Effector CD4-positive, alpha-beta T cell (primary cell): ENCODE data around the gene IQSEC2.
A peak's percentile ranks its signal among the peaks of the same experiment; 100 is the strongest.

Experiments used
- DNase-seq: peaks from one replicate; pipeline ENCODE4 v3.0.0-alpha.2; 2020

IQSEC2 gene

DNA sequence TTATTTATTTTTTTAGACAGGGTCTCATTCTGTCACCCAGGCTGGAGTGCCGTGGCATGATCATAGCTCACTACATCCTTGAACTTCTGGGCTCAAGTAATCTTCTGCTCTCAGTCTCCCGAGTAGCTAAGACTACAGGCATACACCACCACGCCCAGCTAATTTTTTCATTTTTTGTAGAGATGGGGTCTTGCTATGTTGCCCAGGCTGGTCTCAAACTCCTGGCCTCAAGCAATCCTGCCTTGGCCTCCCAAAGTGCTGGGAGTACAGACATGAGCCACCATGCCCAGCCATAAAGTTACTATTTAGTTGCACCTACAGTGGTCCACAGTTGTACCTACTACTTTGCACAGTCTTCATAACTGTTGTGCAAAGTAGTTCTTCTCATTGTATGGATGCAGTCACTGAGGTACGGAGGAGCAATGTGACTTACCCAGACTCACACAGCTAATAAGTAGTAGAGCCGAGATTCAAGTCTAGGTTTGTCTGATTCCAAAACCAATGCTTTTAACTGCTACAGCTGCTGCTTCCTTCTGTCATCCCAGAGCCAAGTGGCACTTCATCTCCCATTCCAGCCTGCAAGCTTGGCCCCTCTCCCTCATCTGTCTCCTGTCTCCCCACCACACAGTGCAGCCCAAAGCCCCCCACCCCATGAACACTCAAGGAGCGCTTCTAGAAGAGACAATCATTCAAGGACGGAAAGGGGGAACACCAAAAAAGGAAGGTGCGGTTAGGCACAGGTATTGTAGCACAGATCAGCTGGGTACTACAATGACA, 24.0 kb upstream of the IQSEC2 start:
- no peak for DNase-seq

DNA sequence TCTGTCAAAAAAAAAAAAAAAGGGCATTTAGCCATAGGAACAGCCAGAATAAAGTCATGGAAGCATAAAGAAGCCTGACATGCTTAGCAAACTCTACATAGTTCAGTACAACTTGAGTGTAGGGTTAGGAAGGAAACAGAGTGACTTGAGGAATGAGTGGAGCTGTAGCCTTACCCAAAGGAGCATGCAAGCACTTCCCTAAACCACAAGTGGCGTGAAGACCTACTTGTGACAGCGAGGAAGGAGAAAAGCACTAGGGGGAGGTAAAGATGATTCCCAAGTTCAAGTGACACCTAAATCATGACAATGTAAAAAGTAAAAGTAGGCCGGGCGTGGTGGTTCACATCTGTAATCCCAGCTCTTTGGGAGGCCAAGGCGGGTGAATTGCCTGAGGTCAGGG, 21.8 kb upstream of the IQSEC2 start:
- DNase-seq, result no peak

DNA sequence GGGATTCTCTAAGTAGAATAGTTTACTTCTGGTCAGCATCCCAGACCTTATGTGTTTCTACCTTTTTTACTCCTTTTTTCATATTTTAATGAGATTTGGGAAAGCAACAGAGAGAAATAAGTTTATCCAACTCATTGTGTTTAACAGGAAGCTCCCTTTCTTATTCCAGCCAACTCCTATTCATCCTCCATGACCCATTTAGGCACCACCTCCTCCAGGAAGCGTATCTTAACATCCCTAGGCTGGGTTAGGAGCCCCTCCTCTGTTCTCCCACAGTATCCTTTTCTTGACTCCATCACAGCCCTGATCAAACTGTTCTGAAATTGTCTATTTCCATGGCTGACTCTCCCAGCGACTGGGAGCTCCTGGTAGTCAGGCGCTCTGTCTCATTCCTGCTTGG, 18.8 kb upstream of the IQSEC2 start:
- no peak for DNase-seq

DNA sequence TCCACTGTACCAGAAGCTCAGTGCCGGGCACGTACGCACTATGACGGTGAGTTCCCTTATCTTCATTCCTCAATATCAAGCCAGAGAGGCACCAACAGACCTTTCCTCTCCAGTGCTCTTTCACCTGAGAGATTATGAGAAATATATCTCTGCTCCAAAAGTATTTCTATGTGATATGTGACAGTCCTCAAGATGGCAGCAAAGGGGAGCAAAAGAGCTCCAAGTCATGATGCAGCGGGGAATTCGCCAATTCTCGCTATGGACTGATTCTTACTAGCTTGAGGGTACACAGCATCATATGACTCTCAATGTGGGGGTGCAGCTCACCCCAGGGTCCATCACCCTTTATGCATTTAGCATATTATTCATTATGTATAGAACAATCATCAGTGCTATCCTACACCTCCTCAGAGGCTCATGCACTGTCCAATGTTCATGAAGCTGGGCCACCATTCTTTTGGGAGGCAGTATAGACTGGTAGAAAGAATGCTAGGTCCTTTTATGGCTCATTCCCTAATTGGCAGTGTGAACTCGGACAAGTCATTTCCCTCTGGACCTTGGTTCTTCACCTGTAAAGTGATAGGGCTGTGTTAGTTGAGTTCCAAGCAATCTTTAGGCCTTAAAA, 12.8 kb upstream of the IQSEC2 start:
- no peak for DNase-seq

DNA sequence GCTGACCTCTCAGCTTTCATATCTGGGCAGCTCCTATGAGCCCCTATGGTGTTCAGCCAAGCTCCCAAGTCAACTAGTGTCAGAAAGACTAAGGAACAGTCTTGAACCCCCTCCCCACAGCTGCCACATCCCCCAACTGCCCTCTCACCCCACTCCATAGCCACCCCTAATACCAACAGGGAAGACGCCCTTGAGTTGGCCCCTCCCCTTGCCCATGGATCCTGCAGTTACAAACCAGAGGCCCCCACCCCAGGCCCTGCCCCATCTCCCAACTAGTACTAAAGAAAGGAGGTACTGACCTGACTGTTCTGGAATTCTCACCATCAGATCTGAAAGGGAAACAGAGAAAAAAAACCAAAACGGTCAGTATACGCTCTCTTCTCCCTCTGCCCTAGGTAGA, 10.2 kb upstream of the IQSEC2 start:
- no peak for DNase-seq

DNA sequence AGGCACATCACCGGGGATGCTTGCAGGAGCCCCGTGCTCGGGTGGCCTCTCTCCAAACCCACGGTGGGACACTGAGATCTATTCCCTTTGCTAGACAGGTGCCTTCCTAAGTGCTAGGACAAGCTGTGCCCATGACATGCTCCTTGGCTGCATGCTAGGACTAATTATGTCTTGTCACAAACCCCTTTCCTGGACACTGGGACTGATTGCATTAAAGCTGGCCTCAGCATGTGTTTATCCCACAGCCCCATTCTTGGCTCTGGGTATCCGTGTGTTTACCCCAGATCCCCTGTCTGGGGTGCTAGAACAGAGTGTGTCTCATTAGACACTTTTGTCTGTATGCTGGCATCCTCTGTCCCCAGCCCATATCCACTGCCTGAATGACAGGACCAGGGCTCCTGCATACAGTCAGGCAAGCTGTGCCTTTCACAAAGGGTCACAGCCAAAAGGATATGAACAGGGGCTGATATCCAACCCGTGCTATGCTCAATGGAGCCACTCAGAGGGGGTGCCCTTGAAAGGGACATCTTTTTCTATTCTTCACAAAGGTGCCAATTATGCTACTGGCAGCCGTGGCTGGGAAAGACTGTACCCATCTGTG, 9.2 kb upstream of the IQSEC2 start:
- DNase-seq, result no peak

DNA sequence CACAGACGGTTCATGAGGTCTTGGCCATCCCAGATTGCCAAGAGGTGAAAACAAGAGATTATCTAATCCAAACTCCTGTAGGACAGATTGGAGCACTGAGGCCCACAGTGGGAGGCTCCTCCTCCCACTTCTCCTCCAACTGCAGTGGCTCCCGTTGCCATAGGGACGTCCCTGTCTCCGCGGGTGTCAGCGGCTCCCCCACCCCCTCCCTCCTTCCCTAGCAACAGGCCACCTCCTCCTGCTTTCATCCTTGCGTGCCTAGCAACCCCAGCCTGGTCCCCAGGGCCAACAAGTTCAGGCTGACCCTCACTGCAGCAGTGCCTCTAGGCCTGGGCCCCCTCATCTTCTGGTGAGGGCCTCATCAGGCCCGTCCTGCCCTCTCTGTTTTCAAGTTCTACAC, 6.8 kb upstream of the IQSEC2 start:
- no peak for DNase-seq

DNA sequence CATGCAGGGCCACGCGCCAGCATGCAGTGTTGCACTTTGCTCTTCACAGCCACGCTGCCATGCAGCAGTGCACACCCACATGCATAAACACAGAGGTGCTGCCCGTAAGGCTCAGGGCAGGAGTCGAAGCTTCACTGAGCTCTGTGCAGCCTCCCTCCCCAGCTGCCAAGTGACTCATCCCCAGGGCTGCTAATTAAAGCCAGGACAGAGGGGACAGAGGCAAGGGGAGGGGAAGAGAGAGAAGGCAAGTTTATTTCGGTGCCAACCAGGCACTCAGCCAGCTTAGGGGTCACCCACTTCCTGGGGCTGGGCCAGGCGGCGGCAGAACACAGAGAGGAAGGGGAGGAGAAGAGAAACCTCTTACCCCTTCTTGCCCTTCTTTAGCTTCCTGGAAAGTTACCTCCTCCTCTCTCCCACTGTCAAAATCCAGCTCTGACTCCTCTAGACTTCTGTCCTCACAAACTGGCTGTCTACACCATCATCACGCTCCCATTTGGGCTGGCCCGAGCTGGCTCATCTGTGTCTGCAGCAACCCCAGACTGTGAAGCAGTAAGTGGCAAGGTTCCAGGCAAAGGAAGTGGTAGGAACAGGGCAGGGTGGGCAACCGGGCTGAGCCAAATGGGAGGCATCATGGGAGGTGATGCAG, 6.2 kb upstream of the IQSEC2 start:
- peak; percentile 20 for DNase-seq

DNA sequence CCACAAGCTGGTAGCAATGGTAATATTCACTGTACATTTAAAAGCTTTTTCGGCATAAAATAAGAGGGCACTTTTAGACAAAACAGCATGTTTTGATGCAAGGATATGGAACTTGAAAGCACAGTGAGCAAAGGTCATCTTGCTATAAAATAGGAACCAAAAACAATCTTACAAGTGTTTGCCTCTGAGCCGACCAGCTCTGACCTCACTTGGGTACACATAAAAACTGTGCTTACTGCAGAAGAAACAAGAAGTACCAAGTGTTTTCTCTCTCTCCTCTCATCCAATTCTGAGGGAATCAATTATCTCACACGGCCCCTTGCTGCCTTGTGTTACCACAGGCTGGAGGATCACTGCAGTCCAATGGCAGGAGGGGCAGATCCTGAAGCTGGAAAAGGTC, 4.8 kb upstream of the IQSEC2 start:
- no peak for DNase-seq

DNA sequence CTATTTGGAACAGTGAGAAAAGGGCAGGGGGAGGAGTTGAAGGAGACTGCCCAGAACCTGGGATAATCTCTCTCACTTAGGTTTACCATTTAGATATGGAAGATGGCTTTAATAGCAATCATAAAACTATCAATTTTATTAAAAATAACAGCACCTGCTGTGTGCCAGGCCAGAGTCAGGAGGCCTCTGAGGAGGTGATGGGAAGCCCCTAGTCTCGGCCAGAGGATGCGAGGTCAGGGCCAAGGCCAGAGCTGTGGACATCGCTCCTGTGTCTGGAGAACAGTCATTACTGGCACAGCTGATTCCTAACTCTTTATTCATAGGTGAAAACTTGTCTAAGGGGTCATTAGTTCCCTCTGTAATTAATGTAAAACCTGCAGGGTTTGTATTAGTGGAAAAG, 4.2 kb upstream of the IQSEC2 start:
- DNase-seq, result no peak

DNA sequence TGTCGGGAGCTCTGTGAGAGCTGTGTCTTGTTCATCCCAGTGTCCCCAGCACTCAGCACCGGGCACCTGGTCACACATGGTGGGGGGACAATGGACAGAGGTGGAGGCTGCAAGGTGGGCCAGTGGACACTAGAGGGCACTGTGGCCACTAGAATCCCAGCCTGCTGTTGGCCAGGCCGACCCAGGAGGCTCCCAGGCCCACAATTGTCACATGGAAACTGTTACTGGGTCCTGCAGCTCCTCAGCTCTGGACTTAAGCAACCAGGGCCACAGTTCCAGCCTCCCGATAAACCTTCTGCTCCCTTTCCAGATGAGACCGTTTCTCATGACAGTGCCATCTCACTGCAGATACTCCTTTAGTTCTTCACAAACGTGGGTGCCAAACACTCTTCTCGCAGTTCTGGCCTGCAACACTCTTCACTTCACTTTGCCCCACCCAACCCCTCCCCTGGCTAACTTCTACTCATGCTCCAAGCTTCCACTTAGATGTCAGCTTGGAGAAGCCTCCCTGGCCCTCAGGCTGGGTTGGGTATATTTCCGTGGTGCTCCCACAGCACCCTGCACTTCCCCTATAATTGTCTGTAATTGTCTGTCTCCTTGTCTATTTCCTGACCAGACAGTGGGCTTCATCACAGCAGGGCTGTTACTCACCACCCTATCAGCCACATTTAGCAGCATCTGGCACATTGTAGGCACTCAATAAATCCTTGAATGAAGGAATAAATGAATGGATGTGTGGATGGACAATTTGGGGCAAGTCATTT, 3.5 kb upstream of the IQSEC2 start:
- peak; percentile 19 for DNase-seq

DNA sequence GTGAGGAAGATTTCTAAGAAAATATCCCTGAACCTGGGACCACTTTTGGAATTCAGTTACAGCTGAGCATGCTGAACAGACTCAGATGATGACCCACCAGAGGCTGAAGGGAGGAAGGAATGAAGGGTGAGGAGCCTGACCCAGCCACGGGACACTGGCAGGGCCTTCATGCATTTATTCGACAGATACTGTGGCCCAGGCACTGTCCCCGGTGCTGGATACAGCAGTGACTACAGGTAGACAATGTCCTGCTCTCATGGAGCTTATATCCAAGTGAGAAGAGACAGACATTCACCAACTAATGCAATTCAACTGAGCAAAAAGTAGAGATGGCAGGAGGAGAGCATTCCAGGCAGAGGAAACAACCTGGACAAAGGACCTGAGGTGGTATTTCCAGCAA, 2.2 kb upstream of the IQSEC2 start:
- DNase-seq, result no peak

DNA sequence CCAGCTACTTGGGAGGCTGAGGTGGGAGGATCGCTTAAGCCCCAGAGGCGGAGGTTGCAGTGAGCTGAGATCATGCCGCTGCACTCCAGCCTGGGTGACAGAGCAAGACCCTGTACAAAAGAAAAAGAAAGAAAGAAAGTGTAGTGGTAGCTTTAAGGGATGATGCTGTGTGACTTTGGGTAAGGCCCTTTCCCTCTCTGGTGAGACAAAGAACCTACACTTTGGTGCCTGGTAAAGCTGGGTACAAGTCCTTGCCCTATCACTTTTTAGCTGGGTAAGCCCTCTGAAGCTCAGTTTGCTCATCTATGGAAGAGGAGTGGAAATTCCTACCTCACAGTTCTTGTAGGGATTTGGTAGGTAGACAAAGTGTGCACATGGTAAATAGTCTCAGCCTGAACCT, 1.7 kb upstream of the IQSEC2 start:
- DNase-seq, result no peak

DNA sequence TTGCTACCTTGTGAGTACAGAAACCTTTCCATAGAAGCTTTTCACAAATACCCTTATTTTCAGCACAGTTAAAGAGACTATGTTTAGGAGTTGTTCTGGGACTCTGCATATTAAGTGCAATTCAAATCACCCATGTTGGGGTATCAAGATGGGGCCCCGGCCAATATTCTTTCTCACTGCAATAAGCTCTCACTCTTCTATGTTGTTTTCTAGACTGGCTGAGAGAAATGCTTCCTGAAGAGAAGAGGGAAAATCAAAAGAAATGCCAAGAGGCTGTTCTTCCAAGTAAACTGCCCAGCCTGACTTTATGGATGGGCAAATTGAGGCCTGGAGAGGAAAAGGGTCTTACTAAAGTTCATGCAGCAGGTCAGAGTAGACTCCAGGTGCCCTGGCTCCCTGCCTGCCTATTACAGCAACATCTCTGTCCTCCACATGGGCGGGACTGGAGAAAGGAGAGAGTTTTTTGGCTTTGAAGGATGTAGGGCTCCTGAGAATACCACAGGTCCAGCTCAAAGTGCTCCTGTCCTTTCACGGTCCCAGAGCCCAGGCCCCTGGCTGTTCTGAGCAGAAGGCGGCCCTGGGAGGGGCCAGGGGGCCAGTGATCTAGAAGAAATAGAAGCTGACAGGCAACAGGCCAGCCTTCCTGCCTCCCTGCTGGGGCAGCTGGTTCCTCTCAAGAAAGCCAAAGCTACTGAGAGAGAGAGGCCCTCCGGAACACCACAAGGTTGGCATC, 745 bp upstream of the IQSEC2 start:
- no peak for DNase-seq

DNA sequence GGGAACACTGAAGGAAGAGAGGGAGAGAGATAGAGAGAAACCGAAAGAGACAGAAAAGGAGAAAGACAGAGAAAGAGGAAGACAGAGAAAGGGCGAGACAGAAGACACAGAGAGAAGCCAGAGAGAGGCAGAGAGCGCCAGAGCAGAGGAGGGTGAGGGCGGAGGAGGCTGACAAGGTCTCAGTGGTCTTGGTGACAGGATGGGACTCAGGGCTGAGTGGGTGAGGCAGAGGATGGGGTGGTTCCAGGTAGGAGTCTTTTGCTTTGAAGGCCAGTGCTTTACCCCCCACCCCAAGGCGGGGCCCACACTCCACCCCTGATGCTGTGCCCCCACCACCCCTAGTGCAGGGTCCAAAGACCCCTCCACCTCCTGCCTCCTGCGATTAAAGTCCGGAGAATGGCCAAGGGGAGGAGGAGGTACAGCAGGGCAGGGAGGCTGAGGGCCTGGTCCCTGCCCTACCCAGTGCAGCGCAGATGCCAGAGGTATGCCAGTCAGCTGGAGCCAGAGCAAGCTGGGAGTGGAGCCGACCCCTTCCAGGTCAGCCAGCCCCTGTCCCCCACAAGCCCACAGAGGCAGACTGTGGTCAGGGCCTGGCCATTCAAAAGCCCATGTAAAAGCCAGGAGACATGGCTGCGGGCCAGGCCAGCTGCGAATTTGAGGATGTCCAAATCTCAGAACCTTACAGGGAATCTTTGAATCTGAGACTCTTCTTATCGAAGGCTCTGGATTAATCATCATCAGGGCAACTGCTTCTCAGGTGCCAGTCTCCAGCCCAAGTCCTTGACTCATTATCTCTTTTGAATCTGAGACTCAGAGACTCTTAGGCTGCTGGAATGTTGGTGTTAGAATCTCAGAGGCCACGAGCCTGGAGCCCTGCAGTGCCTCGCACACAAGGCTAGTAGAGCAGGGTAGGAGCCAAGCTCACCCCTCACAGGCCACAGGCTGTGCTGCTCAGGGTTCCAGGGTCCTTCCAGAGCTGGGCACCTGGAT, 758 bp downstream of the IQSEC2 start:
- DNase-seq, result no peak

DNA sequence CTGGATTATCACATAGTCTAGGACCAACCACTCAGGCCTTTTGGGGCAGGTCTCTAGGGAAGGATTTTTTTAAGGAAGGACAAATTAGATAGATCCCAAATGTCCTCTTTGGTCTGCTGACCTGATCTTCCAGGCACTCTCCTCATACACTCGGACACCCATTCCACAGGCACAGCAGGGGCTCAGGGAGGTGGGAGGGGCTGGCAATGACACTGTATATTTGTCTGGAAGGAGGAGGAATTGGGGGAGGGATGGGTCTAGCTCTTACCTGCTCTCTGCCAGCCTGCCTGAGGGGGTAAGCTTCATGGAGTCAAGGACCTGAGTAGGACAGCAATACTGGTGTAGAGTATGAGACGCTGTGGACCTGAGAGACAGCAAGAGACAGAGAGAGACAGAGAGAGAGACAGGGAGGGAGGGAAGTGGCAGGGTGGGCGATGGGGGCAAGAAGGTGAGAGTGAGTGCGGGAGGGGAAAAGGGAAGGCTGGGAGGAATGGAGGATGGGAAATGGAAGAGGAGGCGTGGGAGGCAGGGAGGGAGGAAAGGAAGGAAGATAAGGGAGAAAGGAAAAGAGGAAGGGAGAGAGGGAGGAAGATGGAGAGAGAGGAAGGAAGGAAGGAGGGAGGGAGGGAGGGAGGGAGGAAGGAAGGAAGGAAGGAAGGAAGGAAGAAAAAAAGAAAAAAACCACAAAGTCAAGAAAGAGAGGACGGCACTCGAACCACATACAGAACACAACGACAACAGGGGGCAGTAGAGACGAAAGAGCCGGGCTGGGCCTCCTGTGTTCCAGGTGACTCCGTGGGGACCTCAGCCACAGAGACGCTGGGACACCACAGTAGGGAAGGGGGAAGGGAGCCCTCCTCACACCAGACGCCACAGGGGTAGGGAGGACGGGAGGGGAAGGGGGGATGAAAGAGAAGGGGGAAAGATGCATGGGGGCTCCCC, 1.8 kb downstream of the IQSEC2 start:
- no peak for DNase-seq

DNA sequence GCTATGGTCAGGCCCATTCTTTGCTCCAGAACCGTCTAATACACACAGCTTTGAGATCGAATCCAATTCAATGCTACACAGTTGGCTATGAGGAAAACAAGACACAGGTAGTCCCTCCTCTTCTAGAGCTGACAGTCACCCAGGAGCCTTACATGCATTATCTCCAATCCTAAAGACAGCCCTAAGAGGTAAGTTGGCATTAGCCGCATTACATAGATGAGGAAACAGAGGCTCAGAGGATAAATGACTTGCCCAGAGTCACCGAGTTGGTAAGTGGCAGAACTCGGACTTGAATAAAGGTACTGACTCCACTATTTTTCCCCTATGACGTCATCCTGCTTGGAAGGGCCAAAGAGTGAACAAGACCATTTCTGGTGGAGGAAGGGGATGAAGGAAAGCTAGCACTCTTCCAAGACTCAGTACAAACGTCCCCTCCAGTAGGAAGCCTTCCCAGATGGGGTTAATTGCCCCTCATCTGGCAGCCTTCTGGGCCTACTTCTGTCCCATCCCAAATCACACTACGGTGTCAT, 8.5 kb downstream of the IQSEC2 start:
- no peak for DNase-seq

DNA sequence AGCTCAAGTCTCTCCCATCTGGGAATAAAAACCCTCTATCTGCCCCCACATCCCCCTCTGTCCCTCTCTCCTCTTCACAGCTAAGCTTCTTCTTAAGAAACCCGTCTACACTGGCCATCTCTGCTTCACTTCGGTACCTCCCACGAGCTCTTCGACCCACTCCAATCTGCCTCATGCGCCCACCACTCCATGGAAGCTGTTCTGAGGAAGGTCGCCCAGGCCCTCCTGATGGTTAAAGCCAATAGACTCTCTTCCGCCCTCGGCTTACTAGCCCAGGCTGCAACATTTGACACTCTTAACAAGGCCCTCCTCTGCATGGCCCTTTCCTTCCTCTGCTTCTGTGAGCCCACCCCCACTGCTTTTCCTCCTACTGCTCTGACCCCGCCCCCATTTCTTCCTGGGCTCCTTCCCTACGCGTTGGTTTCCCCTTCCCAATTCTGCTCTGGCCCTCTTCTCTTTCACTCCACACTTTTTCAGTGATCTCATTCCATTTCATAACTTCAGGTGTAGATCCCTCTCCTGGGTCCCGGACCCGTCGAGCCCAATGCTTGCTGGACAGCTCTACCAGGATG, 11.8 kb downstream of the IQSEC2 start:
- DNase-seq, result no peak

DNA sequence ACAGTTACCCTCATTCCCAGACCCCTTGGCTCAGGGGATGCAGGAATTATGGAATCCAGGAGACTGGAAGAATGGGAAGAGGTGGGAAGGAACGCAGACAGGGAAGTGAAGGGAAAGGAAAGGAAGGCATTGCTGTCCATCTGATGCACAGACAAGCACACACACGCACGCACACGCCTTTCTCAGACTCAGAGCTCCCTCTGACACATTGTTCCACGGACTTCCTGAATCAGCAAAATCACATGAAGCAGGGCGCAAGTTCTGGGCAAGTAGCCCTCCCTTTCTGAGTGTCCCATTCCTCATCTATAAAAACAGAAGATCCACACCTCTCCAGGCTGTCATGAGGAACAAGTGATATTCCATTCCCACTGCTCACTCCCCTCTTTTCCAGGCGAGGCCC, 13.2 kb downstream of the IQSEC2 start:
- no peak for DNase-seq
